AG08396 (cell line): Measurements from ENCODE around the gene TUBB3.

Source experiments
- DNase-seq: peaks from one replicate; pipeline ENCODE4 v3.0.0; 2012; ENCODE audit warnings: low spot score, mixed read lengths

TUBB3 gene

DNA sequence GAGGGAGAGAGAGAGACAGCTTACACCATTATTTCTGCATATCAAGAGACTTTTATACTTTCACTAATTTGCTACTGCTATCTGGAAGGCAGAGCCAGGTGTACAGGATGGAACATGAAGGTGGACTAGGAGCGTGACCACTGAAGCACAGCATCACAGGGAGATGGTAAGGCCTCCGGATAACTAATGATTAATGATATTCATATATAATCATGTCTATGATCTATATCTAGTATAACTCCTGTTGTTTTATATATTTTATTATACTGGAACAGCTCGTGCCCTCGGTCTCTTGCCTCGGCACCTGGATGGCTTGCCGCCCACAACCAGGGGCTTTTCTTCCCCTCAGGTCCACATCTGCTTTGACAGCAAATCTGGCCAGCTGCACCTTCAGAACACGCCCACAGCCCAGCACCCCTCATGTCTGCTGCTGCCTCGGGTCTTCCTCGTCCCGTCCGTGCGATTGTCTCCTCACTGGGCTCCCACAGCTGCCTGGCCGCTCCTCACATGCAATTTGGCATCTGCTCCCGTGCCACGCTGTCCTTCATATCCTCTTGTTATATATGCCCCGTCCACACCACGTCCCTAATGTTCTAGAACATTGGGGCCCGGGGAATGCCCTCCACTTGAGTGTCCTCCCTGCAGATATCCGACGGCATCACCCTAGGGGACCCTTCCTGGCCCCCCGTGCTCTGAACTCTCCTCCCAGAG, 15.2 kb downstream of the TUBB3 start:
- DNase-seq = no peak

DNA sequence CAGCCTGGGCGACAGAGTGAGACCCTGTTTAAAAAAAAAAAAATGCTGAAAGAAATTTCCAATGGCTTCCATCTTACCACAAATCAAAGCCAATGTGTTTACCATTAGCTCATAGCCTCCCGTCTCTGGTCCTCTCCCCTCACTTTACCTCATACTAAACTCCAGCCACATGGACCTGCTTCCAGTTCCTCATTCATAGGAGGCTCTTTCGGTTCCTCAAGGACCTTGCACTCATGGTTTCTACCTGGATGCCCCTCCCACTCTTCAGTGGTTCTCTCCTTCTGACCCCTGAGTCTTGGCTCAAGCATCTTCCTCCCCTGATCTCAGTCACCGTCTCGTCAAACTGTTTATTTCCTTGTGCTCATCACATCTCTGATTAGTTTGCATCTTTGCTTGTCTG, 21.6 kb downstream of the TUBB3 start:
- DNase-seq = no peak

DNA sequence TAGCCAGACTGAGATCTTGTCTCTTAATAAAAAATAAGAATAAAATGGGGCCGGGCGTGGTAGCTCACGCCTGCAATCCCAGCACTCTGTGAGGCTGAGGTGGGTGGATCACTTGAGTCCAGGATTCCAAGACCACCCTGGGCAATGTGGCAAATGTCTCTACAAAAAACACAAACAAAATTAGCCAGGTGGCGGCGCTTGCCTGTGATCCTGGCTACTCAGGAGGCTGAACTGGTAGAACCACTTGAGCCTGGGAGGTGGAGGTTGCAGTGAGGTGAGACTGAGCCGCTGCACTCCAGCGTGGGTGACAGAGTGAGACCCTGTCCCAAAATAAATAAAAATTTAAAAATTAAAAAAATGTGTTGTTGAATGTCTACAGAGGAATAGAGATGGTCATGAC, 22.5 kb downstream of the TUBB3 start:
- no peak for DNase-seq

DNA sequence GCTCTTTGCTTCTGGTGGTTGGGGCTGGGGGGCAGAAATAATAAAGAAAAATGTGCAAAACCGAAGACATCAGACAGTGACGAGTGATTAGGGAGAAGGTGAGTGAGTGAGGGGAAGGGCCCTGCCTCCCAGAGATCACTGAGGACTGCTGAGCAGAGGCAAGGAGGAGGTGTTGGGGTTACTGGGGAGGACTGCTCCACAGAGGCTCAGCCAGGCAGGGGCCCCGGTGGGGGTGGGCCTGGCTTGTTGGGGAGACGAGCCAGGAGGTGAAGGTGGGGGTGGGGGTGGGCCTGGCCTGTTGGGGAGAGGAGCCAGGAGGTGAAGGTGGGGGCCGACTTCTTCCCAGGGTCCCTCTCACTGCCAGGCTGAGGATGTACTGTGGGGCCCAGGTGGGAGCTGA, 23.4 kb downstream of the TUBB3 start:
- DNase-seq = no peak

DNA sequence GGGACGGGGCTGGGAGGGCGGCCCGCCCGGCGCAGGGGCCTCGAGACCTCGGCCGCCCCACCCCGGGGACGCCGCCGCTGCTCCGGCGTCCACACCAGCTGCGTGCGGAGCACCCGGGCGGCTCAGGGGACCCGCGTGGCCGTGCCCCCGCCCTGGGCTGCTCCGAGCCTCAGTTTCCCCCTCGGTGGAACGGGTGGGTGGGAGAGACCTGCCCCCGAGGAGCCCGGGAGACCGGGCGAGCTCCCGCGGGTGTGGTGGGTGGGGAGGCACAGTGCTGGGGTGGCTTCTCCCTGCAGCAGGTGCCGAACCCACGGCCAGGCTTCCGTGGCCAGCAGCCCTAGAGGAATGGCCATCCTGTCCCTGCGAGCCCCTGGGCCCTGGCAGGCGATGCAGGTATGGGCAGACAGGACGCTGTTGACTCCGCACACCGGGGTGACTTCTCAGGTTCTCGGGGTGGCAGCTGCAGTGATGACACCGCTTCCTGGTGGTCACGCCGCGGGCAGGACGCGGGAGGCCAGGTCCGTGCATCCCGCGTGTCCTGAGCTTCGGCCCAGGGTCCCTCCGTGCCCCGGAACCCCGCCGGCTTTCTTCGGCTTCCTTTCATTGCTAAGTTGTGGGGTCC, 26.1 kb downstream of the TUBB3 start:
- DNase-seq = no peak

DNA sequence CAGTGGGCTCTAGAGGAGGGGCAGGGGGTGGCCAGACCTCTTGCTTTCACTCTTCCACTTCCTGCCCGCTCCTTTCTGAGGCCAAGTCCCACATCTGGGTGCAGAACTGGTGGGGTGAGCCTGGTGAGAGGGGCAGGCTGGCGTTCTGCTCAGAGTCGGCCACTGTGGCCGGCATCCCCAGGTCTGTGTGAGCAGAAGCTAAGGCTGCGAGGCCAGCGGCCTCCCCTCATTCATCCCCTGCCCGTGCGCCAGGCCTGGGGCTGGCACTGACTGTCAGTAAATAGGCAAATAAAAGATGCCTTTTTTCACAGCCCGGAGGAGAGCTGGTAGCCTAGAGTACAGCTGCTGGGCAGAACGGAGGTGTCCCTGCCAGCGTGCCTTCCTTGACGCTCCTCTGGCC, 26.6 kb downstream of the TUBB3 start:
- no peak for DNase-seq

DNA sequence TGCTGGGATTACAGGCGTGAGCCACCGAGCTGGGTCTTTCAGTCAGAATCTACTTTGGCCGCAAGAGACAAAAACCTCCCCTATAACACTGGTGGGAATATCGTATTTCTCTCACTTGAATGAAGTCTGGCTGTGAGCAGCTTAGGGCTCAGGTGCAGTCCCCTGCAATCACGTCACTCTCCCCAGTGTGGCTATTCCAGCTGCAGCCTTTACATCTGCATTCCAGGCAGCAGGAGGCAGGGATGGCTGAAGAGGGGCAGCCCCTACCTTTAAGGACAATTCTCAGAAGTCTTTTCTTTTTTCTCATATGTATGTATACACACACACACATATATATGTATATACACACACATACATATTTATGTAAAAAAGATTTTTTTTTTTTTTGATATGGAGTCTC, 28.4 kb downstream of the TUBB3 start:
- DNase-seq = no peak

DNA sequence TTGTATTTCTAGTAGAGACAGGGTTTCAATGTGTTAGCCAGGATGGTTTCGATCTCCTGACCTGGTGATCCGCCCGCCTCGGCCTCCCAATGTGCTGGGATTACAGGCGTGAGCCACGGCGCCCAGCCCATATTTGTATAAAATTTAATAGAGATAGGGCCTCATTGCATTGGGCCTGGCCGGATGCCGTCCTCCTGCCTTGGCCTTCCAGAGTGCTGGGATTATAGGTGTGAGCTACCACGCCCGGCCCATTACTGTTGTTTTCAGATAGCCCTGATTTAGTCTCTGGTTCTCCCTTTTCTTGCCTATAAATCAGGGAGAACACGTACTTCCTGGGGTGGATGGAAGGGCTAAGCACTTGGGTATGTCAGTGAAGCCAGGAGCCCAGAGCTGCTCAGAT, 28.9 kb downstream of the TUBB3 start:
- DNase-seq = no peak

DNA sequence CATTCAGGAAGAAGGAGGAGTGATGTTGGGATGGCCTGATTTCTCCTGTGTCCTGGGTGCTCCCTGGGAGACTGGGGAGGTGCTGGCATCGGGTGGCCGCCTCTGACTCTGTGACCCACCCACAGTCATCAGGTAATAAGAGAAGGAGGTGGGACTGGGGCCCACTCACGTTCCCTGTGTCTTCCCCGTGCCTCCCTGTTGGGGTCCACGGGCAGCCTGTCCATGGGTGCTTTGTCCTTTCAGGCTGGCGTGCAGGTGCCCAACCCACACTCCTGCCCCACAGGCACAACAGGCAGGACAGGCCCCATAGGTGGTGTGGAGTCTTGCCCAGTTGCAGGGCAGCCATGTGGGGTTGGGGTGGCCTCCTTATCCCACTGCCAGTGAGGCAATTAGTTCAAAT, 29.4 kb downstream of the TUBB3 start:
- DNase-seq = no peak

DNA sequence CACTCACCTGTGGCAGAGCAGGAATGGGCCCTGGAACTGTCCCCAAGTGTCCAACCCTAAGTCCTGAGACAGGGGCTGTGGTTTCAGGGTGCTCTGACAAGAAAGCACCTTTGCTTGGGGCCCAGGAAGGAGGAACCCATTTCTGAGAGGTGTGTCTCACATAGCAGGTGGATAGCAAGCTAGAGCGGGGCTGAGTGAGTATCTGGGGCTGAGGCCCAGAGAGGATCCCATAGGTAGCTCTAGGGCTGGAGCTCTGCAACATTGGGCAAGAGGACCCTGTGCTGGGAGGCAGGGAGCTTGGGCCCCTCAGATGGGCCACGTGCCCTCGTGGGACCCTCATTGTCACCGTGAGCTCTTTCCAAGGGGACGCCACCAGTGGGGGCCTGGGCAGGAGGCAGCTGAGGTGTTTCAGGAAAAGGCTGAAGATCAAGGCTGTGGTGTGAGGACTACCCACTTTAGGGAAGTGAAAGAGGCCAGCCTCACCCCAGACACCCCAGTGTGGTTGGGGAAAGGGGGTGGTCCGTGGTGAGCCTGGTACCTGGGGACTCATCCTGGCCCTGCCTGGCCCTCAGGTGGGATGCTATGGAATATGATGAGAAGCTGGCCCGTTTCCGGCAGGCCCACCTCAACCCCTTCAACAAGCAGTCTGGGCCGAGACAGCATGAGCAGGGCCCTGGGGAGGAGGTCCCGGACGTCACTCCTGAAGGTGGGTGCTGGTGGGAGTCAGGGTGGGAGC, 30.7 kb downstream of the TUBB3 start:
- no peak for DNase-seq

DNA sequence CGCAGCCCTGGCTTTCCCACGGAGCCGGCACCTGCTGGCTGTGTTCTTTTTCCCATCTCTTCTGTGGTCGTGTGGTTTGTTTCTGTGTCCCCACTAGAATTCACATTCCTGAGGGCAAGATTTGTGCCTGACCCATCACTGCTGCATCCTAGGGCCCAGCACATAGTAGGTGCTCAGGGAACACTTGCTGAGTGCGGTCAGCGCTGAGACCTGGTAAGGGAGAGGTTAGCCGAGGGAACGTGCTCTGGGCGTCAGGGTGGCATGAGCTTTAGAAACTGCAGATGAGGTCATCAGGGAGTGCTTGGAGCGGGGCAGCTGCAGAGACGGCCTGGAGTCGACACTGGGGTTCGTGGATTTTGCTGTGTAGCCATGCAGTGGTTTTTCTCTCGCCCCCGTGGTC, 31.3 kb downstream of the TUBB3 start:
- DNase-seq = no peak

DNA sequence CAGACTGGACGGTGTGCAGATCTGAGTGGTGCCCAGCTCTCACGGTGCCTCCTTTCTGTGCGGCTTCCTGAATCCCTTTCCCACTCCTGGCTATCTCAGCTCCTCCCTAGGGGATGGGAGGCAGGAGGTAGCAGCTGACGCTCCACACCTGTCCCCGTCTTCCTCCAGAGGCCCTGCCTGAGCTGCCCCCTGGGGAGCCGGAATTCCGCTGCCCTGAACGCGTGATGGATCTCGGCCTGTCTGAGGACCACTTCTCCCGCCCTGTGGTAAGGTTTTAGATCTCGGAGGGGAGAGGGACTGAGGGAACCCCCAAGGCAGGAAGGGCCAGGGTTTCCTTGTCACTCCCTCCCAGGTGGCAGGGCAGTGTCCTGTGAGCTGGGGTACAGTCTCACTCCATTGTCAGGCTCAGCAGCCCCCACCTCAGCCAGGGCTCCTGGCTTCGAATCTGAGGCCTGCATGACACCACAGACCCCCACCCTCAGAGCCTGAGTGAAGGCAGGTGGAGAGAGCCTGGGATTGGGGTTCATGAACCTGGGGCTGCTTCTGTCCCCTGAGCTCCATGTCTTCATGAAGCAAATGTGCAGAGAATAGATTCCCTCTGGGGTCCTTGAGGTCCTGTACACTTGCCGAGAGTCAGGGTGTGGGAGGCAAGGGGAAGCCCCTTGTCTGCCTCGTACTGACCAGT, 32.0 kb downstream of the TUBB3 start:
- DNase-seq = no peak

DNA sequence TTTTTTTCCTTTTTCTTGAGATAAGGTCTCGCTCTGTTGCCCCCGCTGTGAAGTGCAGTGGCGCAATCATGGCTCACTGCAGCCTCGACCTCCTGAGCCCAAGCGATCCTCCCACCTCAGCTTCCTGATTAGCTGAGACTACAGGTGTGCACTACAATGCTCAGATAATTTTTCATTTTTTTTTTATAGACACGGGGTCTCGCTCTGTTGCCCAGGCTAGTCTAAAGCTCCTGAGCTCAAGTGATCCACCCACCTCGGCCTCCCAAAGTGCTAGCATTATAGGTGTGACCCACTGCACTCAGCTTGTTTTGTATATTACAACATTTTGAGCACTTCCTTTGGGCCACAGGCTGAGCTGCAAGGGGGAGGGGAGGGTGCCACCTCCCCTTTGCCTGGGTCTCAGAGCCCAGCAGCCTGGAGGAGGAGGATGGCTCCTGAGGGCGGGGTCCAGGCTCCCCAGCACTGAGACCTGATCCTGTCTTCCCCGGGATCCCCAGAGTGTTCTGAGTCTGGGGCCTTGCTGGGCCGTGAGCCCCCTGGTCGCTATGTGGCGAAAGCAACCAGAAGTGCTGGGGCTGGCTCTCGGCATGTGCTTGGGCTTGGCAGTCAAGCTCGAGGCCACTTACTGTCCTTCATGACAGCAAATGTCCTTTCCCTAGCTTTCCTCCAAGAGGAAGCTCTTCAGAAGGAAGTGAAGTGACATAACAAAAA, 33.5 kb downstream of the TUBB3 start:
- no peak for DNase-seq

DNA sequence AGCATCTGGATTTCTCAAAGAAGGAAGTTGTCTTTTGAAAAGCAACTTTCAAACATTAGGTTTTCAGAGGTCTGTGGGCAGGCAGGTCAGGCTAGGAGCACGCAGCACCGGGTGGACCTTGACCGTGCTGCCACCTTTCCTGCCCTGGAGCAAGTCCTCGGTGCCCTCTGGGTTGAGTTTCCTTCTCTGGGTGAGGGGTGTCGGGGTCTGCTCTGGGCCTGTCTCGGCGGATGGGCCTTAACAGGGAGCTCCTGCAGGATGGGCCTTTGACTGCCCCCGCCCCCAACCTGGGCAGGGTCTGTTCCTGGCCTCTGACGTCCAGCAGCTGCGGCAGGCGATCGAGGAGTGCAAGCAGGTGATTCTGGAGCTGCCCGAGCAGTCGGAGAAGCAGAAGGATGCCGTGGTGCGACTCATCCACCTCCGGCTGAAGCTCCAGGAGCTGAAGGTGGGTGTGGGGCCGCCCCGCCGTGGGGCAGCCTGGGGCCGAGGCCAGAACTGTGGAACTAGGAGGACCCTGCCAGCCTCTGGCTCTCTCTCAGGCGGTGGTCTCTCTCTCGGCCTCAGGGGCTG, 34.2 kb downstream of the TUBB3 start:
- DNase-seq = no peak

DNA sequence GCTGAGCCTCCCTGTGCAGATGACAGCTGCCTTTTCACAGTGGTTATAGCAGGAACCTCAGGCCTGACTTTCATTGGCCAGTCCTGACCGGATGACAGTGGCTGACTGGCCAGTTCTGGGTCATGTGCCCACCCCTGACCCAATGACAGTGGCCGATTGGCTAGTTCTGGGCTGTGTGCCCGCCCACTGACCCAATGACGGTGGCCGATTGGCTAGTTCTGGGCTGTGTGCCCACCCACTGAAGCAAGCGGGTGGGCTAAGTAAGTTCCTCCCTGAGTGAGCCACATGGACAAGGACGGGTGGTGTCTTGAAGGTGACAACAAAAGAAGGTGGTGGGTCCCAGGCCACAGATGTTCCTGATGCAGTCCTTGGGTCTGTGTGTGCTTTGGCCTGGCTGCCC, 34.9 kb downstream of the TUBB3 start:
- peak; percentile 62 for DNase-seq

DNA sequence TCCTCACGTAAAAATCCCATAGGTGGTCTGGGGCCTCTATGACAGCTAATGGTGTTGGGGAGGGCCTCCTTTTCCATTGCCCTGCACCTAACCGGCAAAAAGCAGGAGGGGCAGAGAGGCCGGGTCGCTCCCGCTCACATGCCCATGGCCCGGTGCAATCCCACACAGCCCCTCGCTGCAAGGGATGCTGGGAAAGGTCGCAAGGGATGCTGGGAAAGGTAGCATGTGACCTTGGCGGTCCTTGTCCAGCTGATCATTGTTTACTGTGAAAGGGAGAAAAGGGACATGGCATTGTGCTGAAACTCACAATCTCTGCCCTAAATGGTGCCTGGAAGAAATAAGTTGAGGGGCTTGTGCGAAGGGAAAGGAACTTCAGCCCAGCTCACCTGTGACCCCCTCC, 35.5 kb downstream of the TUBB3 start:
- no peak for DNase-seq

DNA sequence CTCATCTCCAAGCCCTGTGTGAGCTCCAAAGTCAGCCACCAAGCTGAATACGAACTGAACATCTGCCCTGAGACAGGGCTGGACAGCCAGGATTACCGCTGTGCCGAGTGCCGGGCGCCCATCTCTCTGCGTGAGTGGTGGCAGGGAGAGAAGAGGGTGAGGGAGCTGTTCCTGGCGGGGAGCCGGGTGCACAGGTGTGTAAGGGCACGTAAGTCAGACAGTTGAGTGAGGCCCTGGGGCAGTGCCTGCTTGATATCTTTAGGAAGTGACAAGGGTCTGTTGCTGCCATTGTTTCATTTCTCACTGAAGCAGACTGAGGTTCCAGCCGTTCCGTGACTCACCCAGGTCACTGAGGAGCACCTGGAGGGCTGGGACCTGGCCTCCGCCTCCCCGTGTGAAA, 37.8 kb downstream of the TUBB3 start:
- no peak for DNase-seq

DNA sequence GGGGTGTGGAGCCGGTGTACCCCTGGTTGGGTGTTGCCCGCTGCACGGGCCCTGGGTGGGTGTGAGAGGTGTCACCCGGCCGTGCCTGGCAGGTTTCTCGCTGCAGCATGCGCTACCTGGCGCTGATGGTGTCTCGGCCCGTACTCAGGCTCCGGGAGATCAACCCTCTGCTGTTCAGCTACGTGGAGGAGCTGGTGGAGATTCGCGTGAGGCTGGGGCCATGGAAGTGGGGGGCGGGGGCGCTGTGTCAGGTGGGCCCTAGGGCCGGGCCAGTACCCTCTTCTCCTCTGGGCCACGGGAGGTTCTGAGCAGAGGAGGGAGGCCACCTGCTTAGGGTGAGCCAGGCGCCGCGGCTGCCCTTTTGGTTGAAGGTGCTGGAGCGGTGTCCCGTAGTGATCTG, 38.8 kb downstream of the TUBB3 start:
- DNase-seq = no peak

DNA sequence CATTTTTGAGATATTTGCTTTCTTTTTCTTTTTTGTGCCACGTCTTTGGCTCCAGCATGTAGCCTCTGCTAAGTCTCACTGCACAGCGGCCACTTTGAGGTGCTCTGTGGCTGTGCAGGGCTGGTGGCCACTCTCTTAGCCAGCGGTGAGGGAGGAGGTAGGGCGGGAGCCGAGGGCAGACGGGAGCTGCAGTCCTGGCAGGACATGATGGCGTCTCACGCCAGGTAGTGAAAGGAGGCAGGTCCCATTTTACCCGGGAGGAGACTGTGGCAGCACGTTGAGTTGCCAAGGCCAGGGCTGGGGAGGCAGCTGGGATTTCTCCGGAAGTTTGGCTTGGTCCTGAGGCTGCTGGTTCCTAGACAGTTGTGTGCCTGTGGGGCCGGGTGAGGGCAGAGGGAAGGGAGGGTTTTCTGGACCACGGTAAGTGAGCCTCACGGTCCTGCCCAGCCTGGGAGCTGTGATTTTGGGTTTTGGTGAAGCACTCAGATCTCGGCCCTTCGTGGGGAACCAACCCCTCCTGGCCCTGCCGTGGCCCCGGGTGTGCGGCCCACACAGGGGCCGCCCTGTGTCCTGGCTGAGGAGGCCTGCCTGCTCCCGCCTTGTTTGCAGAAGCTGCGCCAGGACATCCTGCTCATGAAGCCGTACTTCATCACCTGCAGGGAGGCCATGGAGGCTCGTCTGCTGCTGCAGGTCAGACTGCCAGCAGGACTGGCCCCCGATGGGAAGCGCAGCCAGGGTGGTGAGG, 39.8 kb downstream of the TUBB3 start:
- DNase-seq = no peak

DNA sequence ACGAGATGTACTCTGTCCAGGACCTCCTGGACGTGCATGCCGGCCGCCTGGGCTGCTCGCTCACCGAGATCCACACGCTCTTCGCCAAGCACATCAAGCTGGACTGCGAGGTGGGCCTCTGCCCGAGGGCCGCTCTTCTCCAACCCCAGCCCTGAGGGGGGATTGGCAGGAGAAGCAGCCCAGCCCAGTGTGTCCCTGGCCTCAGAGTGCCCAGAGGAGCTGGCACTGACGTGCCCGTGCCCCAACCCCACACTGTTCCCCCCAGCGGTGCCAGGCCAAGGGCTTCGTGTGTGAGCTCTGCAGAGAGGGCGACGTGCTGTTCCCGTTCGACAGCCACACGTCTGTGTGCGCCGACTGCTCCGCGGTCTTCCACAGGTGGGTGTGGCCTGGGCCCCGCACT, 41.1 kb downstream of the TUBB3 start:
- DNase-seq = no peak
